Measurements from ENCODE around the gene COPS3. TPM values are rescaled to one million over a fixed set of nuclear protein-coding genes. Genes with fewer than 3 reads are reported as not detected.

Gene COPS3
- total RNA-seq, 2 donors from 2014 or later, result 46.0 to 65.5 TPM

DNA sequence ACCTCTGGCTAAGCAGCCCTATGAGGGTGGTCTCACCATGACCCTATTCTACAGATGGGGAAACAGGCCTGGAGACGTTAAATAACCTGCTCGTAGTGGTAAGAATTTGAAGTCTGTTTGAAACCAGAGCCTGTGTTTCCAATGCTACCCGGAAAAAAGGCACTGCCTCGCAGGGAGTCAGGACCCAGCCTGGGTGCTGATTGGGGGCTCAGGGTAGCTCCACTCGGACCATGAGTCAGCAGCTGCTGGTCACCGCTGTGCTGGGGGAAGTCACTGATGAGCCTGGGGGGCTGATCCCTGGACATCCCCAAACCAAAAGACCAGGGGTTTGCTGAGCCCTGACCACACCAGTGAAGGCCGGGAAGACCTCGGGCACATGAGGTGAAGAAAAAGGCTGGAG, 65.5 kb downstream of the COPS3 start:
- Histone ChIP-seq H3K4me1 (no peaks in the 10 kb centered on the region), H3K27me3 (no peaks in the 10 kb centered on the region), H3K9me3 (no peaks in the 10 kb centered on the region), H3K36me3 (peaks cover 77% of the 10 kb centered on the region), H3K27ac (no peak overlapping the region), H3K4me3 (no peak overlapping the region)
- no peak for DNase-seq (ENCODE audit: low spot score)
- TF ChIP-seq, protein P1, sequence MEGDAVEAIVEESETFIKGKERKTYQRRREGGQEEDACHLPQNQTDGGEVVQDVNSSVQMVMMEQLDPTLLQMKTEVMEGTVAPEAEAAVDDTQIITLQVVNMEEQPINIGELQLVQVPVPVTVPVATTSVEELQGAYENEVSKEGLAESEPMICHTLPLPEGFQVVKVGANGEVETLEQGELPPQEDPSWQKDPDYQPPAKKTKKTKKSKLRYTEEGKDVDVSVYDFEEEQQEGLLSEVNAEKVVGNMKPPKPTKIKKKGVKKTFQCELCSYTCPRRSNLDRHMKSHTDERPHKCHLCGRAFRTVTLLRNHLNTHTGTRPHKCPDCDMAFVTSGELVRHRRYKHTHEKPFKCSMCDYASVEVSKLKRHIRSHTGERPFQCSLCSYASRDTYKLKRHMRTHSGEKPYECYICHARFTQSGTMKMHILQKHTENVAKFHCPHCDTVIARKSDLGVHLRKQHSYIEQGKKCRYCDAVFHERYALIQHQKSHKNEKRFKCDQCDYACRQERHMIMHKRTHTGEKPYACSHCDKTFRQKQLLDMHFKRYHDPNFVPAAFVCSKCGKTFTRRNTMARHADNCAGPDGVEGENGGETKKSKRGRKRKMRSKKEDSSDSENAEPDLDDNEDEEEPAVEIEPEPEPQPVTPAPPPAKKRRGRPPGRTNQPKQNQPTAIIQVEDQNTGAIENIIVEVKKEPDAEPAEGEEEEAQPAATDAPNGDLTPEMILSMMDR (IDR thresholded peaks at IDR 0.05), result no peak

DNA sequence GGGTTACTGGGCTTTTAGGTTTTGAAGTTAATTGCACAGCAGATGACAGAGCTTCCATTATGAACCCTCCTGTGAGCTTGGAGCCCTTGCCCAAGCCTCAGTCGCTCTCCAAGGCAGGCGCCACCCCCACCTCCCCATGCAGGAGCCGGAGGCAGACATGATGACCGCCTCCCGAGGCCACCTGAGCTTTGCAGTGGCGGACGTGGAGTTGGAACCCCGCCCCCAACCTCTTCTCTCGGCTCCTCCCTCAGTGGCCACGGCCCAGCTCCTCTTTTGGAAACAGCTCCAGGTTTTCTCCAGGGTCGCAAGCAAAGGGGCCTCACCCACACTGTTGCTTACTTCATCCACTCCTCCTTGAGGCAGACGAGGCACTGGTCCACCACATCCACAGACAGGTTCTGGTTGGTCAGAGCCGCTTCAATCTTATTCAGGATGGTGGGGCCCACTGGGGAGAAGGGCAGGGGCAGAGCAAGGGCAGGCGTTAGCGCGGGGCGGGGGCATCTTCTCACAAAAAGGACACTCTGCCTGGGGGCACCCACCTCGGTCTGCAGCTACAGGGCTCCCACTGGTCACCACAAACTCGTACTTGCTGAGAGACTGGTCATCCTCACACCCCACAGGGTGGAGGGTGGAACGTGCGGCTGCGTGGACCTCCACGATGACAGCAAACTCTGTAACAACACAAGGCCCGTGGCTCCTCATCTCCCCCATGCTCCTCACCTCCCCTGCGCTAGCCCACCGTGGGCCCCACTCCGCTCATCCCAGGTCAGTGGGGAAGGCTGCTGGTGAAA, 66.2 kb downstream of the COPS3 start:
- Histone ChIP-seq H3K36me3 (peaks cover 70% of the 10 kb centered on the region), H3K4me1 (no peaks in the 10 kb centered on the region), H3K27me3 (no peaks in the 10 kb centered on the region), H3K9me3 (no peaks in the 10 kb centered on the region), H3K4me3 (no peak overlapping the region), H3K27ac (no peak overlapping the region)
- TF ChIP-seq, protein P1 (IDR thresholded peaks at IDR 0.05), result no peak
- no peak for DNase-seq (ENCODE audit: low spot score)

DNA sequence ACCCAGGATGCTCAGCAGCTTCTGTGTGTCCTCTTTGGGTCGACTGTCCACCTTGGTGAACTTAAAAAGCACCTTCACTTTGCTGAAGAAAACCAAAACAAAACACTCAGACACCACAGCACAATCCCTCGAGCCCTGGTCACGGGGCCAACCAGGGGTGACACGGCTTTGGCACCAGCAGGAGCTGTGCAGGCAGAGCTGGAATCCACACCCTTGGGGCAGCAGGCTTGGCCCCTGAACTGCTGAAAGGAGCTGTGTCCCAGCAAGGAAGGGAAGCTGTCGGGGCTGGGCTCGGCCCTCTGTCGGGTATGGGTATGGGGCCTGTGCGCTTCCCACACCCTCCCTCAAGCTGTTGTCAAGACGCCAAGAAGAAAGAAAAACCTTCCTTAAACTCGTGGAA, 67.3 kb downstream of the COPS3 start:
- Histone ChIP-seq H3K27ac (no peak overlapping the region), H3K27me3 (no peaks in the 10 kb centered on the region), H3K4me1 (no peaks in the 10 kb centered on the region), H3K4me3 (no peak overlapping the region), H3K36me3 (peaks cover 62% of the 10 kb centered on the region), H3K9me3 (no peaks in the 10 kb centered on the region)
- TF ChIP-seq, protein P1 (IDR thresholded peaks at IDR 0.05), result no peak
- no peak for DNase-seq (ENCODE audit: low spot score)

- H3K4me3 ChIP-seq, result no peak overlapping the region
- H3K4me1 ChIP-seq, result peaks cover 0 to 42% of the 10 kb centered on the region in 2 donors
- DNase-seq (ENCODE audit: low spot score), result no peak
- H3K36me3 ChIP-seq, result peaks cover 4% of the 10 kb centered on the region
- TF ChIP-seq, protein P1 (IDR thresholded peaks at IDR 0.05), result no peak
- no peaks in the 10 kb centered on the region for H3K27me3 ChIP-seq
- no peaks in the 10 kb centered on the region for H3K9me3 ChIP-seq
- no peak overlapping the region for H3K27ac ChIP-seq
These were observed 73.0 kb downstream of the COPS3 start for GRCh38 chr17:17207998-17208397.

DNA sequence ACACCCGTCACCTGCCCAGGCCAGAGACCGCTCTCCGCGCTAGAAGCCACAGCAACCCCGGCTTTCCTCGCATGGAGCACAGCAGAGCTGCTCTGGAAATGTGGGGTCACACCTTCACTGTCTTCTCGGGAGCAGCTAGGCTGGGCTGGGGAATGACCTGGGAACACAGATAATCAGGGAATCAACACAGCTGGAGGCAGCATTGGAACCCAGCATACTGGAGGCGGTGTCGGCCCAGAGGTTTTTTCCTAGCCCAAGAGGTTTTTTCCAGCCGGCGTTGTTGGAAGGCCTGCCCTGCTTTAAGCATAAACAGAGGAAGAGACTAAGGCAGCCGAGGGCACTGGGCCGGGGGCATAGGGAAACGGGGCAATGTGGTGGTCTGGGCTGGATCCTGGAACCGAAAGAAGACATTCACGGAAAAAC, 74.1 kb downstream of the COPS3 start:
- no peaks in the 10 kb centered on the region for H3K27me3 ChIP-seq
- H3K27ac ChIP-seq, result peak overlapping the region; percentile 78 to 82
- TF ChIP-seq, protein P1 (IDR thresholded peaks at IDR 0.05), result no peak
- H3K36me3 ChIP-seq, result no peaks in the 10 kb centered on the region
- peak; percentile 64 for DNase-seq (ENCODE audit: low spot score)
- H3K4me1 ChIP-seq, result peaks cover 0 to 50% of the 10 kb centered on the region in 2 donors
- H3K4me3 ChIP-seq, result peak overlapping the region in 1 of 2 donors; percentile 64
- H3K9me3 ChIP-seq, result no peaks in the 10 kb centered on the region
